Measurements from ENCODE around the gene AATF.

AATF gene

GRCh38 chr17:36979565-36979941 lies 30.8 kb downstream of the AATF start:
- DNase-seq (ENCODE audit: low read depth) = no peak

GRCh38 chr17:36980280-36980761 lies 31.6 kb downstream of the AATF start:
- DNase-seq (ENCODE audit: low read depth) = no peak

GRCh38 chr17:36983618-36984017 lies 34.9 kb downstream of the AATF start:
- DNase-seq (ENCODE audit: low read depth) = no peak

- no peak for DNase-seq (ENCODE audit: low read depth)
These were observed 40.4 kb downstream of the AATF start for GRCh38 chr17:36989173-36989572.

- no peak for DNase-seq (ENCODE audit: low read depth)
These were observed 43.9 kb downstream of the AATF start for GRCh38 chr17:36992701-36993100.

- no peak for DNase-seq (ENCODE audit: low read depth)
These were observed 44.5 kb downstream of the AATF start for GRCh38 chr17:36993227-36993626.

GRCh38 chr17:36994438-36994837 lies 45.7 kb downstream of the AATF start:
- DNase-seq (ENCODE audit: low read depth) = no peak

- no peak for DNase-seq (ENCODE audit: low read depth)
These were observed 50.7 kb downstream of the AATF start for GRCh38 chr17:36999471-36999870.

GRCh38 chr17:37016780-37017179 lies 68.0 kb downstream of the AATF start:
- DNase-seq (ENCODE audit: low read depth) = no peak

- no peak for DNase-seq (ENCODE audit: low read depth)
These were observed 68.7 kb downstream of the AATF start for GRCh38 chr17:37017404-37017803.

- DNase-seq (ENCODE audit: low read depth) = no peak
These were observed 70.5 kb downstream of the AATF start for GRCh38 chr17:37019117-37019740.

- DNase-seq (ENCODE audit: low read depth) = no peak
These were observed 71.0 kb downstream of the AATF start for GRCh38 chr17:37019741-37020129.

GRCh38 chr17:37024181-37024637 lies 75.5 kb downstream of the AATF start:
- DNase-seq (ENCODE audit: low read depth) = no peak

GRCh38 chr17:37025238-37025637 lies 76.5 kb downstream of the AATF start:
- DNase-seq (ENCODE audit: low read depth) = no peak

- DNase-seq (ENCODE audit: low read depth) = no peak
These were observed 77.2 kb downstream of the AATF start for GRCh38 chr17:37025847-37026530.

GRCh38 chr17:37026531-37026869 lies 77.7 kb downstream of the AATF start:
- DNase-seq (ENCODE audit: low read depth) = no peak

GRCh38 chr17:37028040-37028439 lies 79.3 kb downstream of the AATF start:
- no peak for DNase-seq (ENCODE audit: low read depth)

GRCh38 chr17:37031493-37032083 lies 82.8 kb downstream of the AATF start:
- DNase-seq (ENCODE audit: low read depth) = no peak

- DNase-seq (ENCODE audit: low read depth) = no peak
These were observed 88.9 kb downstream of the AATF start for GRCh38 chr17:37037590-37038155.

GRCh38 chr17:37039269-37039668 lies 90.5 kb downstream of the AATF start:
- DNase-seq (ENCODE audit: low read depth) = no peak

- no peak for DNase-seq (ENCODE audit: low read depth)
These were observed 93.2 kb downstream of the AATF start for GRCh38 chr17:37041932-37042331.

GRCh38 chr17:37043201-37043600 lies 94.4 kb downstream of the AATF start:
- DNase-seq (ENCODE audit: low read depth) = no peak

- DNase-seq (ENCODE audit: low read depth) = no peak
These were observed 96.7 kb downstream of the AATF start for GRCh38 chr17:37045351-37045922.

Measured in activated gamma-delta T cell treated with anti-CD3 and anti-CD28 coated beads, Interleukin-2, amount 50 U/mL, for 16 hours (primary cell).